Measurements from ENCODE around the gene MOB2.

MOB2 gene

GRCh38 chr11:1502954-1503707 is 16.6 kb upstream of the MOB2 start:
- DNase-seq, result no peak

DNA sequence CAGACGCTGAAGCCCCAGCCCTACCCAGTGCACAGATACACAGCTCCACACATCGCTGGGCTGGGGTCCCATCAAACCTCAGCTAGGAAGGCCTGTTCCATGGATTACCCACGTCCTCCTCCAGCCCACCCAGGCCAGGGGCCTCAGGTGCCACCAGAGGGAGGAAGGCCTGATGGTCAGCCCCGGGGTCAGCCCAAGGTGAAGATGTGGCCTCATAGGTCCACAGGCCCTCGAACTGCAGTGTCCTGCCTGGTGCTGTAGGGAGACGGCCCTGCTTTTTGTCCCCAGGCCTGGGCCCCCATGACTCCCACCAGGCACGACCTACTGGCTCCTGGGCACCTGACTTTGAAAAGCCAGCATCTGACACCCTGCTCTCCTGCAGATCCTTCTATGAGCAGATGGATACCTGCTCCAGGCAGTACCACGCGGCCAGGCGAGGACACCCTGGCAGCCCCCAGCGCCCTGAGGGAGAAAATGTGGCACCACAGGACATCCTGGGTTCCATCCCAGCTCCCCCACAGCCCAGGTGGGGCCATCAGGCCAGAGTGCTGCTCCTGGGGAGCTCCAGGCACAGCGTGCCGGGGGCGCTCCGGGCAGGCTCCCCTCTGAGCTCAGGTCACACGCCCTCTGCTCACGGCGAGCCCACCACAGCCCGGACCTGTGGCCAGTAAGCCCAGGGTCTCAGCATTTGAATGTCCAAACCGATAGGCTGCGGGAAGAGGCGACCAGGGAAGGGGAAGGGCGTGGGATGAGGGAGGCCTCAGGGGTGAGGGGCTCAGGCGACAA is 15.8 kb upstream of the MOB2 start:
- DNase-seq, result no peak

DNA sequence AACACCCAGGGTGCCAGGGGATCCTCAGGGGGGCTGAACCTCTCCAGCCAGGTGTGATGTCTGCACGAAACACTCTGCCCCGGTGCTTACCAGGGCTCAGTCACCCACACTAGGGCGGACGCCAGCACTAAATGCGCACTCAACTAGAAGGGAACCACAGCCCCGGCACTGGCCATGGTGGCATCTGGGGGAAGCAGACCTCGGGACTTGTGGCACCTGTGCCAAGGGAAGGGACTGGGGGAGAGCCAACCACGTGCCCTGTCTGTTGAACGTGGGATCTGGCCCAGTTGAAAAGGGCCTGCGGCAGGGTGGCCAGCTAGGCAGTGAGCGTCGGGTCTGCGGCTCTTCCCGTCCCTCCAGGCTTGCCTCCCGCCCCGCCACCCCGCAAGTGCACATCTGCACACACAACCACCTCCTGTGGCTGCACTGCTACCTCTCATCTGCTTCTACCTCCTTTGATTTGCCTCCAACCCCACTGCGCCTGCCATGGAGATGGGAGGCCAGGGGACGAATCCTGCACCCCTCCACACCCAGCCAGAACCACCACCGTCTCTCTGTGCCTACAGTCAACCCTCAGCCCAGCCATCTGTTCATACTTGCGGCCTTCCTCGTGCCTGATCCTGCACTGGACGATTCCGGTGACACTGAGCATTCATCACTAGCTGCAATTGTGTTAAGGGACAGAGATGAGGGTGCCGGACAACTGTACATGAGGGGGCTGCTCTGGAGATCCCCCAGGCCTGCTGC is 15.0 kb upstream of the MOB2 start:
- no peak for DNase-seq

DNA sequence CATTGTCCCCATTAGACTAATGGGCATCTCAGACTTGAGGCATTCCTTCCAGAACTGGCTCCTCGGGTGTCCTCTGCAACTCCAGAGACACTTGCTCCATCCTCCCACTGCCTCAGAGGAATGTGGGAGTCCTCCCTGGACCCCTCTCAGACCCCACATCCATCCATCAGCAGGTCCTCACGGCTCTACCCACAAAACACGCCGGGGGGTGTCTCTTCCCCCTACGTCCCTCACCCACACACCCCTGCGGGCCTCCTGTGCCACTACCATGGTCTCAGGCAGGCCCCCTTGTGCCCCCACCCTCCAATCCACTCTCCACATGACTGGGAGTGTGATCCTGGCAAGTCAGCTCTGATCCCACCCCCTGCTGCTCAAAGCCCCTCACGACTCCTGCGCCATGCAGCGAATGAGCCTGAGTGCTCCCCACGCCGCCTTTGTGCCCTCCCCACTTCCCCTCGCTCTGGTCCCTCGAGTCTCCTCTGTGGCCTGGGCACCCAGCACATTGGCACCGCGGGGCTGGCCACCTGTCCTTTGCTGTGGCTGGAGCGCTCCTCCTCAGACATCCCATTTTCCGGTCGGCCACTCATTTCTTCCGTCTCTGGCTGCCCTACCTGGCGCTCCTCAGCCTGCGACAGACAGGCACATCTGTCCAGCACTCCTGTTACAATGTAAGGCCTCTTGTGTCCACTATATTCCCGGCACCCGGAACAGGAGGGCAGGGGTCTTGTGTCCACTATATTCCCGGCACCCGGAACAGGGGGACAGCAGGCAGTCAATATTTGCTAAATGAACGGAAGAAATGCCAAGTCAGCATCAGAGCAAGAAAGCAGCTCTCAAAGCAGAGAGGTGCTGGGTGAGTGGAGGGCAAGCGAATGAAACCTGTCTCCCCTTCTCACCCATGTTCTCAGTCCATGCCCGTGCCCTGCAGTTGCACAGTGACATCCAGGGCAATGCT is 14.2 kb upstream of the MOB2 start:
- no peak for DNase-seq

GRCh38 chr11:1499899-1500298 is 13.3 kb upstream of the MOB2 start:
- DNase-seq, result no peak

DNA sequence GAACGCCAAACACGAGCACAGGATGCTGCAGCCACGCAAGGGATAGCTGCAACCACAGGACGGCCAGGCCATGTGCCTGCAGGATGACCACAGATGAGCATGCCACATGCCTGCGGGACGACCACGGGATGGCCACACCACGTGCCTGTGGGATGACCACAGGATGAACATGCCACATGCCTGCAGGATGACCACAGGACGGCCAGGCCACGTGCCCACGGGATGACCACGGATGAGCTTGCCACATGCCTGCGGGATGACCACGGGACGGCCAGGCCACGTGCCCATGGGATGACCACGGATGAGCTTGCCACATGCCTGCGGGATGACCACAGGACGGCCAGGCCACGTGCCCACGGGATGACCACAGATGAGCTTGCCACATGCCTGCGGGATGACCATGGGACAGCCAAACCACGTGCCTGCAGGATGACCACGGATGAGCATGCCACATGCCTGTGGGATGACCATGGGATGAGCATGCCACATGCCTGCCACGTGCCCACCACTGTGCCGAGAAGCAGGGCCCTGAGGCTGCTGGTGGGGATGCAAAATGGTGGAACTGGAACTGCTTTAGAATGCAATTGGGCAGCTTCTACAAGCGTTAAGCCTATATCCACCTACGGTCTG is 12.8 kb upstream of the MOB2 start:
- no peak for DNase-seq

- DNase-seq, result no peak
Measured at GRCh38 chr11:1498262-1498661, 11.7 kb upstream of the MOB2 start.

- DNase-seq, result no peak
Measured at GRCh38 chr11:1497600-1497999, 11.0 kb upstream of the MOB2 start.

GRCh38 chr11:1496761-1497095 is 10.1 kb upstream of the MOB2 start:
- no peak for DNase-seq

- DNase-seq, result no peak
Measured at GRCh38 chr11:1496091-1496760, 9.6 kb upstream of the MOB2 start.

- no peak for DNase-seq
Measured at GRCh38 chr11:1494650-1495049, 8.1 kb upstream of the MOB2 start.

GRCh38 chr11:1493650-1494244 is 7.2 kb upstream of the MOB2 start:
- no peak for DNase-seq

DNA sequence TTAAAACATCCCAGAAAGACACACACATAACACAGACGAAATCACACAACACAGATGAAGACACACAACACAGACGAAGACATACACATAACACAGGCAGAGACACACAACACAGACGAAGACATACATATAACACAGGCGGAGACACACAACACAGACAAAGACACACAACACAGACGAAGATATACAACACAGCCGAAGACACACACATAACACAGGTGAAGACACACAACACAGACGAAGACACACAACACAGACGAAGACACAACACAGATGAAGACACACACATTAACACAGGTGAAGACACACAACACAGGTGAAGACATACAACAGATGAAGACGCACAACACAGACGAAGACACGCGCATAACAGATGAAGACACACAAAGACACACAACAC is 4.8 kb upstream of the MOB2 start:
- no peak for DNase-seq

GRCh38 chr11:1490651-1491050 is 4.1 kb upstream of the MOB2 start:
- no peak for DNase-seq

GRCh38 chr11:1488575-1489180 is 2.1 kb upstream of the MOB2 start:
- DNase-seq, result no peak

DNA sequence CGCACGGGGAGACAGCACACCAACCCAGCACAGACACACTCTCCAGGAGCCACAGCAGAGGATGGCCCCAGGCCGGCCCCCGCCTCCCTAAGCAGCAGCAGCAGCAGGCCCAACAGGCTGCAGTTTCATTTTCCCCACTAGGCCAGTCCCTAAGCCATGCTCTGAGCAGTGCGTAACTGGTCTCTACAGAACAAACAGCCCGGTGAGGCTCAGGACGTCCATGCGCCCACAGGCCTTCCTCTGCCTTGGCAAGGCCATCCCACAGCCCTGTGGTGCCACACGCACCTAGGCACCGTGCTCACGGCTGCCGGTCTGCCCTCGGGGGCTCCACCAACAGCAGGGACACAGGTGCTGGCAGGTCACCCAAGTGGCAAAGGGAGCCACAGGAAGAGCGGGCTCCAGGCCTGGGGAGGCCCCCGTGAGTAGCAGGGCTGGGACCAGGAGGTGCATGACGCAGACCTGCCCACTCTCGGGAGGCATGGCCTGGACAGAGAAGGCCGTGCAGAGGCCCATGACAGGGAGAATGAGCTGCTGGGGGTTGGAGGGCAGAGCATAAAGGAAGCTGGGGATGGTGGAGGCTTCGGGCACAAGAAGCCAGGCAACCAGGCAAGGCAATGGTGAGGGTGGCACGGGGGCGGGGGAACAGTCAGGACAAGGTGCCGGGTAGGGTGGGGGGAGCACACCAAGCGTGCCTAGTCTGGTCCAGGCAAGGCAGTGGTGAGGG is 1.4 kb upstream of the MOB2 start:
- DNase-seq, result no peak

DNA sequence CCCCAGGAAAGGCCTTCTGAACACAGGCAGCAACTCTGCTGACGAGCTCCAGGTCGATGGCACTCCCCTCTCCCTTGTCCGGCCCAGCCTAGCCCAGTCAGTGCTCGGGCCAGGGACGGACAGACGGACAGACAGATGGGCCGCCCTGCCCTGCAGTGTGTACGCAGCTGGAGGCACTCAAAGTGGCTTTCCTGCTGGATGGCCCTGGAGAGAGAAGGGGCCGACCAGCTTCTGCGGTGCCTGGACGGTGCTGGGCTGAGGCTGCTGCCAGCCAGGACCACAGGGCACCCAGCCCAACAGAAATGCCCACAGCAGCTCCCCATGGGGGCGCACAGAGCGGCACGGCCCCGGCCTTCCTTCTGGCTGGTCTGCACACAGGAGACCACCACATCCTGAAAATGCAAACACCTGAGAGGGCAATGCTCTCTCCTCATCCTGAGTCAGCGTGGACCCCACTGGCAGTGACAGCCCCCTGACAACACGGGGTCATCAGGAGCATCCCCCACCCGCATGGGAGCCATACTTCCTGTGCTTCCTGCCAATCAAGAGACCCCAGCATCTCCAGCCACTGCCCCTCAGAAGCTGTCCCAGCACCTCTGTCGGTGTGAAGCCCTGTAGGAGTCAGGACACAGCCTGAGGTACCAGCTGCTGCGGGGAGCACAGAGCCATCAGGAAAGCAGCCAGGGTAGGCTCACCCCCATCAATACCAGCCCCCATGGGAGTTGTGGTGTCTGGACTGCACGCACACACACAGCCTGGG is 692 bp upstream of the MOB2 start:
- no peak for DNase-seq

- DNase-seq, result no peak
Measured at GRCh38 chr11:1485504-1485885, 1.1 kb downstream of the MOB2 start.
